Measurements from ENCODE around the gene LIMA1. TPM values are rescaled to one million over a fixed set of nuclear protein-coding genes. Genes with fewer than 3 reads are reported as not detected.
"Not testable (repeated sequence)": the region's sequence is repeated elsewhere in the genome, so short reads cannot be mapped to it uniquely, and the experiment has no call there.

LIMA1 gene
- total RNA-seq, 1 donor from 2014 or later: 14.3 TPM

DNA sequence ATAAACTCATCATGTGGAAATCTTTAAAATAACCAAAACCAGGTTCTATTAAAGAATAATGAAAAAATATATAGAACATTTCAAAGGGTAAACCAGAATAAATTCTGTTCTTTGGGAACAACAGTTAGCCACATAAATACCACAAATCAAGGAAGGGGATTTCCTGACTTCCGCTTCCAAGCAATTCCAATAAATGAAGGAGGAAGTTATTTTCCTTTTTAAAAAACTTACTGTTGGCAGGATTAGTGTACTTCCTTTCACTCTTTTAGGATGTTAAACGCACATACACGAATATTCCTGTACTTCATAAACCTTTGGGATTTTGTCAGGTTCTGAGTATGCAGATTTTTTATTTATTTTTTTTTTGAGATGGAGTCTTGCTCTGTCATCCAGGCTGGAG is 13.7 kb upstream of the LIMA1 start:
- Mint-ChIP-seq H3K4me1 (ENCODE audit: unreplicated experiment) (peaks cover 10% of the 10 kb centered on the region), H3K27me3 (ENCODE audit: unreplicated experiment) (peaks cover 1% of the 10 kb centered on the region), H3K4me3 (ENCODE audit: unreplicated experiment) (no peak overlapping the region), H3K9me3 (ENCODE audit: unreplicated experiment) (no peaks in the 10 kb centered on the region), H3K36me3 (ENCODE audit: low read depth, unreplicated experiment) (no peaks in the 10 kb centered on the region), H3K27ac (ENCODE audit: unreplicated experiment) (no peak overlapping the region)
- no peak for DNase-seq (ENCODE audit: low spot score)
- TF ChIP-seq CTCF (IDR thresholded peaks at IDR 0.05; ENCODE audit: unreplicated experiment): no peak

GRCh38 chr12:50296554-50296953 is 13.2 kb upstream of the LIMA1 start:
- Mint-ChIP-seq H3K4me1 (ENCODE audit: unreplicated experiment) (peaks cover 10% of the 10 kb centered on the region), H3K4me3 (ENCODE audit: unreplicated experiment) (no peak overlapping the region), H3K36me3 (ENCODE audit: low read depth, unreplicated experiment) (no peaks in the 10 kb centered on the region), H3K27ac (ENCODE audit: unreplicated experiment) (no peak overlapping the region), H3K9me3 (ENCODE audit: unreplicated experiment) (no peaks in the 10 kb centered on the region), H3K27me3 (ENCODE audit: unreplicated experiment) (peaks cover 1% of the 10 kb centered on the region)
- no peak for DNase-seq (ENCODE audit: low spot score)
- no peak for TF ChIP-seq CTCF (IDR thresholded peaks at IDR 0.05; ENCODE audit: unreplicated experiment)

DNA sequence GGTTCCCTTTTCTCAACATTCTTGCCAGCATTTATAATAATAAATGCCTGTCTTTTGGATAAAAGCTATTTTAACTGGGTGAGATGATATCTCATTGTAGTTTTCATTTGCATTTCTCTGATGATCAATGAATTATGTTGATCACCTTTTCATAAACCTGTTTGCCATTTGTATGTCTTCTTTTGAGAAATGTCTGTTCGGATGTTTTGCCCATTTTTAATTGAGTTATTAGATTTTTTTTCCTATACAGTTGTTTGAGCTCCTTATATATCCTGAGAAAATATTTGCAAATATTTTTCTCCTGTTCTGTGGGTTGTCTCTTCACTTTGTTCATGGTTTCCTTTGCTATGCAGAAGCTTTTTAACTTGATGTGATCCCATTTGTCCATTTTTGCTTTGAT is 8.1 kb upstream of the LIMA1 start:
- no peaks in the 10 kb centered on the region for H3K9me3 Mint-ChIP-seq (ENCODE audit: unreplicated experiment)
- no peak for TF ChIP-seq CTCF (IDR thresholded peaks at IDR 0.05; ENCODE audit: unreplicated experiment)

DNA sequence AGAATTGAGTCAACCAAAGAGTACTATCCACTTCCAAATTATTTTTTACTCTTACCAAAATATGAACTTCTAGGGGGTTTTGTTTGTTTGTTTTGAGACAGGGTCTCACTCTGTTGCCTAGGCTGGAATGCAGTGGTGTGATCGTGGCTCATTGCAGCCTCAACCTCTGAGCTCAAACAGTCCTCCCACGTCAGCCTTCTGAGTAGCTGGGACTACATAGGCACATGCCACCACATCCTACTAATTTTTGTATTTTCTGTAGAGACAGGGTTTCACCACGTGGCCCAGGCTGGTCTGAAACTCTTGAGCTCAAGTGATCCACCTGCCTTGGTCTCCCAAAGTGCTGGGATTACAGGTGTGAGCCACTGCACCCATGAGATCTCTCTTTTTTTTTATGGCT is 7.4 kb upstream of the LIMA1 start:
- not testable (repeated sequence) for H3K9me3 Mint-ChIP-seq (ENCODE audit: unreplicated experiment); H3K27ac Mint-ChIP-seq (ENCODE audit: unreplicated experiment); DNase-seq (ENCODE audit: low spot score); H3K36me3 Mint-ChIP-seq (ENCODE audit: low read depth, unreplicated experiment); H3K4me1 Mint-ChIP-seq (ENCODE audit: unreplicated experiment); H3K27me3 Mint-ChIP-seq (ENCODE audit: unreplicated experiment); H3K4me3 Mint-ChIP-seq (ENCODE audit: unreplicated experiment)

More for the DNA sequence above, 8.1 kb upstream of the LIMA1 start:
- Mint-ChIP-seq H3K4me1 (ENCODE audit: unreplicated experiment) (no peaks in the 10 kb centered on the region), H3K4me3 (ENCODE audit: unreplicated experiment) (no peak overlapping the region), H3K27ac (ENCODE audit: unreplicated experiment) (no peak overlapping the region), H3K36me3 (ENCODE audit: low read depth, unreplicated experiment) (no peaks in the 10 kb centered on the region), H3K27me3 (ENCODE audit: unreplicated experiment) (no peaks in the 10 kb centered on the region)
- DNase-seq (ENCODE audit: low spot score): no peak

DNA sequence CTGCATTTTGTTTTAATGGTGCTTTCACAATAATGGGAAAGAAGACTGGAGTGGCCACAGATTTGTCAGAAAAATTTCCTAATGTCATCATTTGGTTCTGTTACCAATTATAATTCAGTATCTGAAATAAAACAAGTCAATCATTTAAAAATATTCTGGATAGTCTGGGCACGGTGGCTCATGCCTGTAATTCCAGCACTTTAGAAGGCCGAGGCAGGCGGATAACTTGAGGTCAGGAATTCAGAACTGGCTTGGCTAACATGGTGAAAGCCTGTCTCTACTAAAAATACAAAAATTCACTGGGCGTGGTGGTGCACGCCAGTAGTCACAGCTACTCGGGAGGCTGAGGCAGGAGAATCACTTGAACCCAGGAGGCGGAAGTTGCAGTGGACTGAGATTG is 4.0 kb upstream of the LIMA1 start:
- peaks cover 2% of the 10 kb centered on the region for H3K27me3 Mint-ChIP-seq (ENCODE audit: unreplicated experiment)
- no peak overlapping the region for H3K27ac Mint-ChIP-seq (ENCODE audit: unreplicated experiment)
- no peak overlapping the region for H3K4me3 Mint-ChIP-seq (ENCODE audit: unreplicated experiment)
- H3K4me1 Mint-ChIP-seq (ENCODE audit: unreplicated experiment): peaks cover 12% of the 10 kb centered on the region
- no peaks in the 10 kb centered on the region for H3K36me3 Mint-ChIP-seq (ENCODE audit: low read depth, unreplicated experiment)
- H3K9me3 Mint-ChIP-seq (ENCODE audit: unreplicated experiment): no peaks in the 10 kb centered on the region
- DNase-seq (ENCODE audit: low spot score): no peak
- TF ChIP-seq CTCF (IDR thresholded peaks at IDR 0.05; ENCODE audit: unreplicated experiment): no peak

DNA sequence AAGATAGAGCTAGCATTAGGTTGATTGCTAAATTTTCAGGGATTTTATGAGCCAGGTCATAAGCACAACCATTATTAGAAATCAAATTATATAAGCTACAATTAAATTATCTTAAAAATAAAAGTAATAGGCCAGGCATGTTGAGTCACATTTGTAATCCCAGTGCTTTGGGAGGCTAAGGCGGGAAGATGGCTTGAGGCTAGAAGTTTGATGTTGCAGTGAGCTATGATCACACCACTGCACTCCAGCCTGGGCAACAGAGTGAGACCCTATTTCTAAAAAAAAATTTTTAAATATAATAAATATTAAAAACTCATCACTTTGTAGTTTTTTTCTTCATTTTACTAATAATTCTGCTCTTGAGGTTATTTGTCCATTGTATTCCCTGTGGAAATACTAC is 1.9 kb upstream of the LIMA1 start:
- Mint-ChIP-seq H3K9me3 (ENCODE audit: unreplicated experiment) (no peaks in the 10 kb centered on the region), H3K4me1 (ENCODE audit: unreplicated experiment) (peaks cover 12% of the 10 kb centered on the region), H3K4me3 (ENCODE audit: unreplicated experiment) (no peak overlapping the region), H3K36me3 (ENCODE audit: low read depth, unreplicated experiment) (no peaks in the 10 kb centered on the region), H3K27me3 (ENCODE audit: unreplicated experiment) (peaks cover 2% of the 10 kb centered on the region), H3K27ac (ENCODE audit: unreplicated experiment) (no peak overlapping the region)
- DNase-seq (ENCODE audit: low spot score): no peak
- TF ChIP-seq CTCF (IDR thresholded peaks at IDR 0.05; ENCODE audit: unreplicated experiment): no peak

Data from endothelial cell (in vitro differentiated cells).